HUDEP-2 (cell line): Measurements from ENCODE around the gene FBXO9.

Experiments used
- DNase-seq, 76 experiments: peaks; one replicate each; lab custom pipeline; 2025; ENCODE audit not compliant: unreplicated experiment in 76 of 76; lab: John Stamatoyannopoulos, UW

FBXO9 gene

DNA sequence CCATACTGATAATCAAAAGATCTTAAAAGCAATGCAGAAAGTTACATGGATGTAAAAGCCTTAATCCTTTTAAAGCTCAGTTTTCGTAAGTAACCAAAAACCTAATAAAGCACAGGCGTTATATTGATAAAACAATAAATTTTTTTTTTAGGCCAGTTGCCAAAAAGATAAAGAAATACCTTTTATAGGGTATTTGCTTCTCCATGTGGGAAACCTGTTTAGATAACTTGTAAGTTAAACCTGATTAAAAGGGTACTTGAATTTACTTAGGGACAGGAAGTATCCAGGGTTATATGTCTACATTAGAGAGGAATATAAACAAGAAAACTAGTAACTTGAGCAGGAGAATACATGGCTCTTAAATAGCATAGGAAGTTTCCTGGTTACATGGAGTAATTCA lies 21.1 kb downstream of the FBXO9 start:
- no peak for DNase-seq

DNA sequence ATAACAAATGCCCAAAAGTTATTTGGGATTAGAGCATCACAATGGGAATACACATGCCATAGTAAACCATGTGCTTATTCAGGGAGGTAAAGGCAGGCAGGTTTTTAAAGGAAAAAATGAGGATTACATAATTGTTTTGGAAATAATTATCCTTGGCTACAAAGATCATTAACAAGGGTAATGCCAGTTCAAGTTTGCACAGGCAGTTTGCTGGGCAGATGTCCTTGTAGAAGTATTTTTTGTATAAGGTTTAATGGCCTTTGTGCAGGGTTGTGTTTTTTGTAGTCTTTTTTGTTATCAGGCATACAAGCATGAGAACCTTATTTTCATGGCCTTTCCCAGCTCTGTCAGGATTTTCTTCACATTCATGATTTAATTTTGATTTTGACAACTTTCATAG lies 24.7 kb downstream of the FBXO9 start:
- no peak for DNase-seq

DNA sequence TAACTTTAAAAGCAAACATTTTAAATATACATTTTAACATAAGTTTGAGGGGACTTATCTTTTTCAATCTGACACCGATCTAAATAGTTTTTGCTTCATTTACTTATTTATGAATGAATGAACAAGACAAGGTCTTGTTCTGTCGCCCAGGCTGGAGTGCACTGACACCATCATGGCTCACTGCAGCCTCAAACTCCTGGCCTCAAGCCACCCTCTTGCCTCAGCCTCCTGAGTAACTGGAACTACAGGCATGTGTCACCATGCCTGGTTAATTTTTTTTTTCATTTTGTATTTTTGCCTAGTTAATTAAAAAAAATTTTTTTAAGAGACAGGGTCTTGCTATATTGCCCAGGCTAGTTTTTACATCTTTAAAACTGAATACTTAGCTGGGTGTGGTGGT lies 25.4 kb downstream of the FBXO9 start:
- no peak for DNase-seq

DNA sequence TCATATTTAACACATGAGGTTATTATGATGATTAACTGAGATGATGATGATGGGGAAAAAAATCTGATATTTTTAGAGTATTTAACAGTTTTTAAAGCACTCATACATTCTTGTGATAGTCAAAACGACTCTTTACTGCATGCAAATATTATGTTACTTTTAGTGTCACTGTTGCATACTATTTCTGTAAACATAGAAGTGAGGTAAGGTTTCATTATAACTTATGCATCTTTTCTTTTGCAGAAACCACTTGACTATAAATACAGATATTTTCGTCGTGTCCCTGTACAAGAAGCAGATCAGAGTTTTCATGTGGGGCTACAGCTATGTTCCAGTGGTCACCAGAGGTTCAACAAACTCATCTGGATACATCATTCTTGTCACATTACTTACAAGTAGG lies 30.1 kb downstream of the FBXO9 start:
- no peak for DNase-seq

DNA sequence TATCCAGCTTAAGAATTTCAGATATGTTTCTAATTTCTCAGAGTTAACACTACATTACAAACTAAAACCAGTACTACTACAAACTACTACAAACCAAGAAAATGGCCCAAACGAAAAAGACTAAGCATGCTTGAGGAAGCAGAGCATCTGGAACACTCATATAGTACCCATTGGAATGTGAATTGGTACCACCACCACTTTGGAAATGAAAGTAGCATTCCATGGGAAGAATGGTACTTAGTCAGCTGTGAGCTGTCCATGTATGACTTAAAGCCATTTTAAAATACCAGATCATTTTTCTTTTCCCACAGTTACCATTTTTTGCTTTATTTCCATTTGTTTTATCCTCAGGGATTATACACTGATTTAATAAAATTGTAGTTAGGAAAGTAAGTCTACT lies 30.5 kb downstream of the FBXO9 start:
- no peak for DNase-seq

DNA sequence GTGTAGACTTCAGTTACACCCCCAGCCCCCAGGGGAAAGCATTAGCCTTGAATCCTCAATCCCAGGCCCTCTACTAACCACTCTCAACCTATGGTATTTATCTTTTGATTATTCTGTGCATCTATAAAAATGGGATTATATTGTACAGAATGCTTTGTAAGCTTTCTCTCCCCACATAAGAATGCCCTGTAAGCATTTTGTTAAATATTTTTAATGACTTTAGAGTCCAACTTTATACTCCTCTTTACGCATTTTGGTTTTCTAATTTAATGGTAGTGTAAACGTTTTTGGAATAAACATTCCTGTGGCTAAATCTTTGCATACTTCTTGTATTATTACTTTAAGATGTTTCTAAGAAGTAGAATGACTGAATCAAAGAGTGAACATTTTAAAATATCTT lies 35.4 kb downstream of the FBXO9 start:
- no peak for DNase-seq

DNA sequence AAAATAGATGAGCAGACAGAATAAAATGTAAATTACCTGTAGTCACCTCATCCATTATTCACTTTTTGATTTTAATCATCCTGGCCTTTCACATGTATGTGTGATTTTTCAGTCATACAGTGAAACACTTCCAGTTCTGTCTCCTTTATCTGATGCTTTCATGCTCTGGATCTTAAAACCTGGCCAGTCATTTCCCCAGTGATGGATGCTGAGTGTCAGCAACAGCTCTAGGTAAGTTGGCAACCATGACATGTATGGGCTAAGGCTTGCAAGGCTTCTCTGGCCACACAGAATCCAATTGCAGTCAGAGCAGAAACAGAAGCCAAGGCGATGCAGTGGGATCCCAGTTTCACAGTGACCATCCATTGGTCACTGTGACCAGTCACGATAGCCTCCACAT lies 35.8 kb downstream of the FBXO9 start:
- no peak for DNase-seq

DNA sequence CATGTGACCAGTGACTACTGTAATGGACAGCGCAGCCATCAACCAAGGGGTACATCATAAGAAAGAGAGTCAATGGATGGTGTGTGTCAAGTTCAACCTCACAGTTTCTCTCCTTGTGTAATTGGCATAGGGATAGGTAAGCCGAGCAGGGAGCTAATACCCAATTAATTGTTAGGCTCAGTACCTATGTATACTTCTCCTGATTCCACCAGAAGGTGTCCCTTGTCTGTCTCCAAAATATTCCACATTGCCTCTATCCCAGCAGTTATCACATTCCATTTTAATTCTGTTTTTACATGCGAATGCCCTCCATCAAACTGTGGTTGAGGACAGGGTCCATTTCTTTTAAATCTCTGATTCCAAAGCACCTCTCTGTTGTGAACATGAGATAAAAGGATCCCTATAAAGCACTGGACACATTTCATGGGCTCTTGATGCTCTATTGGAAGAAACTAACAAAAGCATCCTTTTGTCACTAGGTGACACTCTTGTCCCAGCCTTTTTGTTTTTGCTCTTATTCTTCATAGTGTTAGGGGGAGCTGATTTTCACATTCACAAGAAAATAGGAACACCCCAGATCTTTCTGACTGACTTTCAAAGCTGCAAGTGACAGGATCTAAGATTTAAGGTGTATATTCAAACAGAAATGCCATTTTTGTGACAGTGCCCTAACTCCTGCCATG lies 38.9 kb downstream of the FBXO9 start:
- peak in 7 of 76 experiments; percentile 2 to 20 (median 15) for DNase-seq

DNA sequence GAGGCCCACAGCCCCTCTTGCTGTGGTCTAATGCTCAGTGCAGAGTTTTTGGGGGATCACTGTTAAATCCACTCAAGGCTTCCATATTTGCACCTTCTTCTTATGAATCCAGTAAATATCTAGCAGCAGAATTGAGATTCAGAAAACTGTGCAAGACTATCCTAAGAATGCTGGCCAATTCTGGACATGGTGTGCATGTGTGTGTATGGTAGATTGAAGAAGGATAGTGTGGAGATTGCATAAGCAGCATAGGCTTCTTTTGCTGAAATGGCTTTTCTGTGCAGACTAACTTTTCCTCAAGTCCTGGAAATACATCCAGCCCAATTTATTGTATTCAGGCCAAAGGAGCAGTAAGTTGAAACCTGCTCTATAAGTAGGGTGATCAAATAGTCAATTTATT lies 39.7 kb downstream of the FBXO9 start:
- DNase-seq, result no peak

DNA sequence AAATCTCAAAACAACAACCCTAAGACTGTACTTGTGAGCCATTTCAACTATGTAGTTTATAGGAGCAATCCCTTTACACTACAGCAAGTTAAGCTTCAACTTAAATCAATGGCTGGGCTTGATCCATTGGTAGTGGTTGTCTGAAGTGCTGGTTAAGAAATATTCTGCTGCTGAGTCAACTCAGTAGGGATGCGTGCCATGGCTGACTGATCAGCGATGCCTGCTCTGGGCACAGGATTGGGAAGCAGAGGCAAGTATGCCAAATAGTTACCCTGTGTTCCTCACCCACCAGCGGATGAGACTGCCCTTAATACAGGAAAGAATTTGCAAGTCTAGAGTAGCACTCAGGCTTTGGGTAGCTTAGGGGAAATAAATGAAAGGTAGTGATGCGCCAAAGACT lies 41.9 kb downstream of the FBXO9 start:
- no peak for DNase-seq

DNA sequence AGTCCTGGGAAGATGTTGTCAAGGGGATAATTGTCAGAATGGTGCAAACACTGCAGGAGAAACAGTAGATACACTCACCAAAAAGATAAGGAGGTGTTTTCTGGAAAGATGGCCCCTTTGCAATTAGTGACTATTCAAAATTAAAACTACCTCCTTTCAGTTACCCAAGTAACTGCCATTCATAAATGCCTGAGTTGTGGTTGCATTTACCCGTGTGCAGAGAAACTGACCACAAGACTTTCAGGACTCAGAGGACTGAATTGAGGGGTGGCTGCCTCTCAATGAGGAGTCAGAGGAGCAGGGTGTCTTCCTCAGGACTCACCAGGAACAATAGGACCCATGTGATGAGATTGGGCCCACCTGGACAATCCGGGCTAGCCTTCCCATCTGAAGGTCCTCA lies 44.4 kb downstream of the FBXO9 start:
- DNase-seq, result no peak

DNA sequence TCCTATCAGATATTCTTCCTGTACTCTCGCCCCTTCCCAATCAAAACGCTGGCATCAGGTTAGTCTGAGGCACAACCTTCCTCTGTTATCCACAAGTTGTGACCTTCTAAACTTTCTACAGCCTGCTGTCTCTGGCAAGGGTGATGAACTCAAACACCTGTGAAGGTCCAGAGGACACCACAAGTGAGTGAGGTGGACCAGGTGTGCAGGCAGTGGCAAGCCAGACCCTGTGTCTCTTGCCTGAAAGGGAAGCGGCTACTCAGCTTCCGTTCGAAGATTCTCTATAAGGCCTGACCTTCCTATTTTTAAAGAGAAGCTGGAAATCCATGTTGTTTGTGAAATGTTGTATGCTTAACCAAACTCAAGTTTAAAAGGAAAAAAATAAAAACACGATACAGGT lies 46.7 kb downstream of the FBXO9 start:
- DNase-seq, result no peak

DNA sequence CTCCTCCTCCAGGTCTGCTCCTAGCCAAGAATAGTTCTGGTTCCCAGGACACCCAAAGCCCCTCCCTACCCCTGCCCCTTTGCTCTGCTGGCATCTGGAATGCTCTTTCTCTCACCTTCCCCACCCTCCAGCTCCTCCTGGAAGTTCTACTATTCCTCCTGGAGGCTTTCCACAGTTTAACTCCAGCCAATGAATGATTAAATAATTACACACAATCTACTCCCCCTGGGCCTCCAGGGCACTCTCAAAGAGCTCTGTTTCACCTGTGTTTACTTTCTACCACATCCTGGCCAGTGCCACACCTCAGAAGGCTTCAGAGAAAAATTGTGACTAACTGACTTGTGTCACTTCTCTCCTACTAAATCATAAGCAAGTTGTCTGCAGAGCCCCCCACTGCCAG lies 47.2 kb downstream of the FBXO9 start:
- no peak for DNase-seq

DNA sequence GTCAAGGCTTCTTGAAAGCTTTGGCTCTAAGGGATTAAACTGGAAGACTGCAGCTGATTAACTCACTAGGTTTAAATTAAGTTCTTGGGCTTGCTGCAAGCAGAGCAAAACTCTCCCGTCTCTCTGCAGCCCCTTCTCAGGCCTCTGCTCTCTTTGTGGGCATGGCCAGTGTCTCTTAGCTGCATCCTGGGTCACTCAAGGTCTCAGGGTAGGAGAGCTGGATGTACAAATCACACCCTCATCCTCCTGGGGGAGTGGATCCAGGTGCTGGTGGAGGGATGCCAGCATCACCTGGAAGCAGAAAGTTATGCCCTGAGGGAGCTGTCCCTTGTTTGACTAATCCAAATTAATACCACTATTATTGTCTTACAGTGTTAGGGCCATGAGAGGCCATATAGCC lies 47.7 kb downstream of the FBXO9 start:
- no peak for DNase-seq

DNA sequence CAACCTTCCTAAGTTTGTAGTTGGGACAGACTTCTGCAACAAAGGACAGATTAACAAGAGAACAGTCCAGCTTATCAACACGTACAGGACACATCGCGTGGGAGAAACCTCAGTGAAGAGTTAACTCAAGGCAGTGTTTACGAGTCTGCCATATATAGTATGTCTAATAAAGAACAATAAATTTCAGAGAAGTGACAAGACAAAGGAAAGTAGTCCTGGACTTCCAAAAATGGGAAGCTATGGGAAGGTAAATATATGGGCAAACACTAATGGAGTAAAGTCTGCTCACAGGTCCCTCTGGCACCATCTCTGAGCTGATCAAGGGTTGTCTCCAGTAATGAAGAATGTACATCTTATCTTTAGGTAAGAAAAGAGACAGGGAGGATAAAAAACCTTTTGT lies 48.5 kb downstream of the FBXO9 start:
- DNase-seq, result no peak

DNA sequence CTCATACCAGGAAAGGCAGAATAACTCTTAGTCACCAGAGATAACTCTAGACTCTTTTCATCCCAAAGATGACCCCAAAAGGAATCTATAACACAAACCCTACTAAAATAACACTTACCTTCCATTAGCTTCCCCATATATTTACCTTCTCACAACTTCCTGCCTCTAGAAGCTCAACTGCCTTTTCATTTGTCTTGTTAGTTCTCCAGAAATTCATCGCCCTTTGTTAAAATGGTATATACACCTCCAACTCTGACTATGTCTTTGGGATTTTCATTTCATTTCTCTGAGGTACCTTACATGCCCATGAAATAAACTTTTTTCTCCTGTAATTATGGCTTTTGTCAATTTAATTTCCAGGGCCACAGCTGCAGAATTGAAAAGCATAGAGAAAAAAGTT lies 49.9 kb downstream of the FBXO9 start:
- no peak for DNase-seq

DNA sequence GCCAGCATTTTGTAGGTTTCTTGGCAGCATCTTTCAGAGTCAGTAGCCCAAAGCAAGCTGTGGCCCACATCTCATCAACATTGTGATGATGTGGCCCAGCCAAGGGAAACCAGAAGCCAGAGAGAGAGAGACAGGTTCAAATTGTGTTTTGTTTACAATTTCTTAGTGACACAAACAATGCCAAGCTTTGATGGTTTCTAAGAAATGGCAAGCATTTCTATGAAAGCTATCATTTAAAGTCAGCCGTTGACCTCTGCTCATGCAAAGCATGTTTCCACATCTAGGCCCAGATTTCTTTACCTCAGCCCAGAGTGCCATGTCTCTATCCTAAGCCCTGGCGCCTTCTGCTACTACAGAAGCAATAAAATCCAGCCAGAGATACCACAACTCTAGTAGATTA lies 50.5 kb downstream of the FBXO9 start:
- no peak for DNase-seq

DNA sequence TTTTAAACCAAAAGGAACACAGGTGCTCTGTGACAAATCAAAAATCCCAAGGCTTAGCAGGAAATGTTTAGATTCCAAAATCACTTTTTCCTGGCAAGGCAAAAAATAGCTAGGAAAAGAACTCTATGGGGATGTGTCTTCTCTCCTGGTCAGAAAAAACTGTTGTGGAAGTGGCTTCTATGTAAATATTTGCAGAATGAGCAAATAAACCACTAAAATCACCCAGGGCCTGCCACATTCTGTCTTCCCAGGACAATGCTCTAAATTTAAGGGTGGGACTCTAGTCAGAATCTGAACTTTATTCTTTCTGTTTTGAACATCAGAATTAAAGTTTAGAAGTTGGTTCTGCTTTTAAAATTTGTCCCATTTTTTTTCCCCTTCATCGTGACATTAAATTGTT lies 54.1 kb downstream of the FBXO9 start:
- DNase-seq, result no peak

DNA sequence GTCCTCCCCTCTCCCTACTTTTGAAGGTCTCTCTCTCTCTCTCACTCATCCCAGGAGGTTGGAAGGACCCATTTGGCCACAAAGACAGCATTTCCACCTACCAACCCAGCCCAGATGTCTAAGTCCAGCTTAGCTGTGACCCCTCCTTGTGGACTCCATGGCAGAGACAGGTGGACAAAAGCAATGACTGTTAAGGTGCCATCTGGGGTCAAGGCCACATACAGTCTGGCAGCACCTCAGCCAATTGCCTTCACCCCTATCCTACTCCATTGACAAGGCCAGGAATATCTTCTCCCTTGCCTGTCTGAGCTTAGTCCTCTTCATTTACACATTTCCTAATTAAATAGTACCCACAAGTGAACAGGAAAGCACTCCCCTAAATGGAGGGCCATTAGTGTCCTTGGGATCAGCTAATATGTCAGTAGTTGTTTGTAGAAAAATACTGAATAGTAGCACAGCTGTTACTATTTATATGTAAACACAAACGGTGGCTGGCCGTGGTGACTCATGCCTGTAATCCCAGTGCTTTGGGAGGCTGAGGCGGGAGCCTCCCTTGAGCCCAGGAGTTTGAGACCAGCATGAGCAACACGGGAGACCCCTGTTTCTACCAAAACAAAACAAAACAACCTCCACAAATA lies 54.7 kb downstream of the FBXO9 start:
- DNase-seq, result no peak

DNA sequence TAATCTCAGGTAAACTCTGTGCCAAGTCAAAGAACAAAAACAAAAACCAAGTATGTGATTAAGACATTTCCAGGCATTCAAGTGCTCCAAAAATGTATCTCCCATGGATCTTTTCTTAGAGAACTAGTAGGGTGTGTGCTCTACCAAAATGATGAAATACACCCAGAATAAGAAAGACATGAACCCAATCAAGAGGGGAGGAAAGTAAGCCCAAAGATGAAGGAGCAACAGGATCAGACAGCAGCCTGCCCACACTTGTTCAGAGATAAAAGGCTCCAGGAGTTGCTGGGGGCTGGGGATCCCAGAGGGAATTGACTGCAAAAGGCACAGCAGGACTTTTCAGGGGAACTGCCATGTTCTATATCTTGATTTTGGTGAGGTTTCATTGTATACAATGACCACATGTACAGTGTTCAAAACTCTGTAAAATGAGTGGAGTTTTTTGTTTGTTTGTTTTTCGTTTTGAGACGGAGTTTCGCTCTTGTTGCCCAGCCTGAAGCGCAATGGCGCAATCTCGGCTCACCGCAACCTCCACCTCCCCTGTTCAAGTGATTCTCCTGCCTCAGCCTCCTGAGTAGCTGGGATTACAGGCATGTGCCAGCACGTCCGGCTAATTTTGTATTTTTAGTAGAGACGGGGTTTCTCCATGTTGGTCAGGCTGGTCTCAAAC lies 59.1 kb downstream of the FBXO9 start:
- no peak for DNase-seq

DNA sequence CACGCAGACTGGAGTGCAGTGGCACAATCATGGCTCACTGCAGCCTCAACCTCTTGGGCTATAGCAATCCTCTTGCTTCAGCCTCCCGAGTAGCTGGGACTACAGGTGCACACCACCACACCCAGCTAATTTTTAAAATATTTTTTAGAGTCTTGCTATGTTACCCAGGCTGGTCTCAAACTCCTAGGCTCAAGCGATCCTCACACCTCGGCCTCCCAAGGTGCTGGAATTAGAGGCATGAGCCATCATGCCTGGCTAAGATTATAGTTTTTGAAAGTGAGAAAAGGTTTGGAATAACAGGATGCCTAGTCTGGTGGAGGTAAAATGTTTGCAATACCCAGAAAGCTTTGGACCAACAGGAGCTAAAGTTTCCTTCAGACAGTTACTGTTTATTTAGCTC lies 60.1 kb downstream of the FBXO9 start:
- no peak for DNase-seq

DNA sequence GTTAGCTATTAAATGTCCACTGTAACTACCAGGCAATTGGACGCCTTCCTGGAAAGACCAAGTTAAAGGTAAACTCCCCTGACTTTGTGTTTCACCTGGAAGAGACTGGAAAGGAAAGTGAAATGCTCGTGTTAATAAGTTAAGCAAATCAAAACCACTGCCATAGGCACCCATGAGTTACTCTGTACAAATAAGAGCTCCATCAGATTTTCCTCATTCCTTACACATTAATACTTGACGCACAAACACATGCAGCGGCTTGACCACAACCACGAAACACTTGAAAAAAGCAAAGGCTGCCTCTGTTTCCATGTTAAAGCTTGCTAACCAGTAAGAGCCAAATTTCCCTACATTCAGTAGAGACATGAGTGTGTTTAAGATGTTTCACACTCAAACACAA lies 63.6 kb downstream of the FBXO9 start:
- no peak for DNase-seq
